ENCODE data around the gene FHIT.
A peak's percentile ranks its signal among the peaks of the same experiment; 100 is the strongest.

Gene FHIT

DNA sequence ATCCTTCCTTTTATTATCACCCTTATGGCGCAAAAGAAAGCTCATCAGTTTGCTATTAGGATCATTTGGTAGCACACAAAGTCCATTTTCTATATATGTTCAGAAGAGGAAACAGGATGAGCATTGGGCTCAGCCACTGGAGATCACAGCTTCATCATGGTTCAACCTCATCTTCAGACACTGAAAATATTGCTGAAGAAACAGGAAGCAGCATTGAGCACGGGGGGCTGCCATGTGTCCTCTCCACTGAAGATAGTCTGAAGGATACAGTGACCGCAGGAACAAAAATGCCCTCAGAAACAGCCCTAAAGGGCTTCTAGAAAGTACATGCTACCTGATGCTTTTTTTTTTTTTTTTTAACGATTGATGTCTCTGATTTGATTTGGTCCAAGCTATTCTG lies 1366.2 kb downstream of the FHIT start:
- no peak for DNase-seq

DNA sequence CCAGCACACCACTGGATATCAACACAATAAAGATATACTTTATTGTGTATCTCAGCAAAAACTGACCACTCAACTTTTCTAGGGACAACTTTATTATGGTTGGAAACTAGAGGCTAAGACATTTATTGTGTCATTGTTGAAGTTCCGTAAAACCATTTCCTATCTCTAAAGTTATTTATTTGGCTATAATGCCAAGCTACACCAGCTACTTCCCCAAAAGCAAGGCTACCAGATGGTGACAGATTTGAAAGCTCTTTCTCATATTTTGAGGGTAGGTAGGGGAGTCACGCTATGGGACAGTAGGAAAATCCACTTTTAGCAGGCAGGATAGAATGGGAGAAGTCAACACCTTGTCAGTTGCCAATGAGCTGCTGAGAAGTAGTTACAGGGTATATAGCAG lies 1366.8 kb downstream of the FHIT start:
- DNase-seq, result no peak

DNA sequence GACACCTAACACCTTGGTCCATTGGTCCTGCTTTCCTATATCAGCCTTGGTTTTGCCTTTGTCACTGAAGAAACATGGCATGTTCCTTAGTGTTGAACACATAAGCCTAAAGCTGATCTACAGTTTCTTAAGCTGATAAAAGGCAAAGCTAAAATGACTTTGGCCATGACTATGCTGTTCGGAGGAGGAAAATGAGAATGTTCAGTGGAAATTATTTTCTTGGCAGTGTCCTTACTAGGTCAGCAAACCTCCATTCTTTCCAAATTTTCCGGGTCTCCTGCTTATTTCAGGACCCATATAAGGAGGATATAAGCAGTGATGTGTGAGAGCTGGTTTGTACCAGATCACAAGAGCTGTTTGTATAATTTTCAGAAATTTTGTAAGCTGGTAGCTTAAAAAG lies 1368.5 kb downstream of the FHIT start:
- DNase-seq, result no peak

DNA sequence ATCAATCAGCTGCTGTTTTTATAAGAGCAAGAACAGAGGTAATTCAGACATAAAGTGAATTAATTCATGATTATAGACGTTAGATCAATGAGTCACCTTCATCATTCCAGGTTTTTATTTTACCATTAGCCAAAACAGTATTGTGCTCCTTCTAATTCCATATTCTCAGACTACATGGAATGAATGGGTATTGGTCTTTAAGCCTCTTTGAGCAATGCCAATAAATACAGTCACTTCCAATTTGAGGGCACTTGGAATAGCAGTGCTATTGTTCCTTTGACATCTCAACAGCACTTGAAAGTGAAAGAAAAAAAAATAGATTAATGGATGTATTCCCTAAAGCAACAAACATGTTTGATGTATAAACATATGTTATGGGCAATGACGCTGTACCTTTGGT lies 1370.5 kb downstream of the FHIT start:
- DNase-seq, result no peak

DNA sequence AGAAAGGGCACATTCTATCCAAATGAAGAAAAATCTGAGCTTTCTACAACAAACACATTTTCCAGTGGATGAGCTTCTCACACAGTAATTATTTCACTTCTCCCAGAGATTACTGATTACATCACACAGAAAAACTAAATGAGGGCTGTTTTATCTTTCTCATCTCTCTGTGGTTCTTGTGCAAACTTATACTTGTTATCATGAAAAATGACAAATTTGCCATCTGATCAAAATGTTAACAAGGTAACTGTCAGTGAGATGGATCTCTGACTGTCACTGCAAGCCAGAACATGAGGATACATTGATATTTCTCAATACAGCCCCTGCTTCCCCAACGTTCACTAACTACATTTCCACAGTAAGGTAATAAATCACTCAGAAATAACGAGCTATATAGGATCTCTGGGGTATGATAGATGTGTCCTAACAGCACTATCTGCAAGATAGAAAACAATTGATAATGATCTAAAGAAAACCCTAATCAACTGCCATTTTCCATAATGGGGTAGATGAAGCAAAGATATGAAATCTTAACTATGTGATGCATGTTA lies 1372.1 kb downstream of the FHIT start:
- no peak for DNase-seq

DNA sequence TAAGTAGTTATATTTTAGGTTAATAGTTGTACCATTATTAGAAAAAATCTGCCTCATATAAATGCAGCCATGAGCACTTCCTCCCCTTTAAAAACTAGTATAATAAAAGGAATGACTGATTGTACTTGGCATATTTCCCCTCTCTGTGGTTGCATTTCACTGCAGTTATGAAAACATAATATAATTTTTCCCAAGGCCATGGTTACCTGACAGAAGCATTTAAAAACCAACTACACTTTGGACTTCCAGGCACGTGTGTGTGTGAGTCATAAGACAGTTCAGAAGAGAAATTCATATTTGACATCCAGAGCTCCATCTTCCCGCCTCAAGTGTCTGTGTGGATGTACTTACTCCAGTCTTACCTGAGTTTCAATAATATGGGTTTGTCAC lies 1373.2 kb downstream of the FHIT start:
- no peak for DNase-seq

DNA sequence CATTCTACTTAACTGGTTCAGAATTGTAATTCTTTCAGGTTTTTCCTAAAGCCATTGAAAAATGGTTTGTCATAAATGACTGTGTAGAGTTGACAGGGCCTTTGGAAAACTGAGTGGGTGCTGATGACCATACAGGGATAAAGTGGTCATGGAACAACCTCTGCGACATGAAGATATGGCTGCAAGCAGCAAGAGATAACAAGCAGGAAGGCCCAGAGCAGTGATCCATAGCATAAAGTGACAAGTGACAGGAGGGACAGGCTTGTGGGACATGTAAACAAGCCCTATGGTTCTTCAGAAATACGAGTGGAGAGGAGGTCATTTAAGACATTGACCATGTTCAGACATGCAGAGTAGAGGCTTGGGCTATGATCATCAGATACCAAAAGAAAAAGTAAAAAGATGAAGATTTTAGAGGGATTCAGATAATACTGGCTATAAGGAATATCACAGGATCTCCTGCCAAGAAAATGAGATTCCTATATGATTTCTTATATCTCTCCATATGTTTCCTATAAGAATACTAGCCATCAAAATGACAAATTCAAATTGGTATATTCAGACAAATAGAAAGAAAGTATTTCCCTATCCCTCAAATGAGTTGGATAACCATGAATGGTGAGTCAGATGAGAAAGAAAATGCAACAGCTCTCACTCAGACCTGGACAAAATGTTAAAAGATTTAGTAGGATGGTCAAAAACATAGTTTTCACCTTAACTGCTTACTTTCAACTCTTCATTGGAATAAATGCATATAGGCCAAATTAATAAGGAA lies 1373.8 kb downstream of the FHIT start:
- DNase-seq, result no peak

DNA sequence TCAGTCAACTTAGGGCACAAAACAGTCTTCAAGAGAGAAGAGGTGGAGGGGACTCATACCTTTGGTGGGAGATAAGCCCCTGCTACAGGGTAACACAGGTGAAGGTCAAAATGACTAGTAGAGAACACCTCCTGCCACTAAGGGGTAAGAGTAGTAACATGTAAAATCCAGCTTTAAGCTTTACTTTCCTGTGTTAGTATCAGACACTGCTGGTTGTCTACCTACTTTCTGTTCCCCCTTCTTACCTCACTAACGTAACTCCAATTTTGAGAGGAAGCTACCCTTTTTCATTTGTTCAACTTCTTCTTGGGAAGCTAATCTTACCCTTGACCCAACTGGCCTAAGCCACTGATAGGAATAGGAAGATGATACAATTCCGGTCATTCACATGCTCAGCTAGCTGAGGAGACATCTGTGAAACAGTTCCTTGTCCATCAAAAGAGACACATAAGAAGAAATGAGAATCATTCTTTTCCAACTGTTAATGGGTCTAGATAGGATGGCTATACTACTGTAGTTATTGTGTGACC lies 1374.7 kb downstream of the FHIT start:
- no peak for DNase-seq

DNA sequence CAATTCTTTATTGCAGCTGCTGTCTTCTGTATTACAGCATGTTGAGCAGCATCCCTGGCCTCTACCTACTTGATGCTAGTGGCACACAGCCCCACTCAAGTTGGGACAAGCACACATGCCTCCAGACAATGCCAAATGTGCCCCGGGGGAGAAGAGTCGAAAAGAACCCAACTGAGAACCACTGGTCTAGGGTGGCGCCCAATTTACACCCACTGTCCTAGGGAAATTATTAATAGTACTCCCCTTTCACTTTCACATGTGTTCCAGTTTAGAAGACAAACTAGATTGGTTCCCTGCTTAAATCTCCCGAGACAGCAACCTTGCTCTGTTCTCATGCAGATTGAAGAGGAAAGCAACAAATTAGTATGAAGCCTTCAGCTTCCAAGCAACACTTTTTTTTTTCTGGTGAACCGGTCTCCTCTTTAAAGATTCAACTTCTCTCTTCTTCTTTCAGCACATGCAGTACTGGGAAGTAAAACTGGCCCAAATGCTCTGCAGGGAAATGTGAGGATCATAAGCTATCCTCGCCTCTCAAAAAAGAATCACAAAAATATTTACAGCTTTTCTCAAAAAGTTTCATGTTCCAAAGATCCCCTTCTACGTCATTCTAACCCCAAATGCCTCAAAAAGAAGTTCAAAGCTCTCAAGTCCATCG lies 1377.5 kb downstream of the FHIT start:
- no peak for DNase-seq

DNA sequence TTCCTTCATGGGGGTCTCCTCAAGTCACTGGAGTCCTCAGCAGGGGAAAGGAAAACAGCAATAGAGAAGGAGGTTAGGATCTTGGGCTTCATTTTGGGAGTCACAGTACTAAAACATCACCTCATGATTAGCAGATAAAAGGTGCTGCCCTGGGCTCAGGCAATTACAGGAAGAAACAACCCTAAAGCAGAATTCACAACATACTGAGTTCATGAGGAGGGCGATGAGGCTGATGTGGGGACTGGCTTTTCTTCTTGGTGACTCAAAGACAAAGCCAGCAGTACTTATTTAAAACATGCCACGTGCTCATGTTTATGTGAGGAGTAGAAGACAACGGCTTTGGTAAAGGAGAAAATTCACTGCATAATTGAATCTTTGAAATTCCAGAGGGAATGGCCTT lies 1379.1 kb downstream of the FHIT start:
- no peak for DNase-seq

DNA sequence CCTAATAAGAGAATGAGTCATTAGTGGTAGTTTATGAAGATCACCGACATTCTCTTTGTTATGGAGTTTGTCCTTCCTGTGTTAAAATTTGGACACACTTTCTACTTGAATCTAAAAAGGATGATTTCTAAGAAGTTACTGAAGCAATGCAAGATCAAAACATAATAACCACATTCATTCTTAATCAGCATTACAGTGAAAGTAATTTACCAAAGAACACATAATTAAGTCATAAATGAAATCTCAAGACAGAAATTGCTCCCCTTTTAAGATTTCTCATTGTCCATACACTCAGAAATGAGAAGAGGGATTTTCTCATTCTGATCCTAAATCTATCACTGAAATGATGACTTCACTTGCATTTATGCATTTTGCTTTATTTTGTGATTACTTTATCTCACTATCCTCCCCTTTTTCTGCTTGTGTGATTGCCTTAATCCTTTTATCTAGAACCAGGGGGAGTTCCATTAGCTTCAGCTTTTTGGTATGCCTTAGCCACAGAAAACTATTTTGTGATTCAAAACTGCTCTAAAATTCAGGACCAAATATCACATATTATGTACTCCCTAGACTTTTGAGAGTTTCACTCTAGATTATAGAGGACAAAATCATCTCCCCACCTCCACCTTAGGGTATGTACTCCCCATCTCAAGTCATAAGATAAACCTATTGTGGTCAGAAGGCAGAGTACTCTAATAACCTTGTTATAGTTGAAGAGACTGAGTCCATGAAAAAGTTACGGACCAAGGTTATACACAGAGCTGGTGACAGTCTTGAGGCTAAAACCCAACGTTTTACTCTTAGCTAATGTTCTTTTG lies 1383.9 kb downstream of the FHIT start:
- no peak for DNase-seq

DNA sequence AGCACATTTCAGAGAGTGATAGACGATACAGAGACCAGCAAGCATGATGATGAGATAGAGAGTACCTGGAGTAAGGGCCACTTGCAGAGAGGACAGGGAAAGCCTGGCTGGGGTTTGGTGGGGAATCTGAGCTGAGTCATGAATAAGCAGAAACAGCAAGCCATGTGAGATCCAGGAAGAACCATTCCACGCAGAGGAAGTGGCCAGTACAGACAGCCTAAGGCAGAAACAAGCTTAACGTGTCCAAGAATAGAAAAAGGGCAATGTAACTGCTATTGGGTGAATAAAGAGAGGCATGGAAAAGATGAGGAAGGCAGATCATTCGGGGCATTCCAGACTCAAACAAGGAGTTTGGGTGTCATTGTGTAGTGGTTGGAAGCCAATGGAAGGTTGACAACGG lies 1385.2 kb downstream of the FHIT start:
- no peak for DNase-seq

DNA sequence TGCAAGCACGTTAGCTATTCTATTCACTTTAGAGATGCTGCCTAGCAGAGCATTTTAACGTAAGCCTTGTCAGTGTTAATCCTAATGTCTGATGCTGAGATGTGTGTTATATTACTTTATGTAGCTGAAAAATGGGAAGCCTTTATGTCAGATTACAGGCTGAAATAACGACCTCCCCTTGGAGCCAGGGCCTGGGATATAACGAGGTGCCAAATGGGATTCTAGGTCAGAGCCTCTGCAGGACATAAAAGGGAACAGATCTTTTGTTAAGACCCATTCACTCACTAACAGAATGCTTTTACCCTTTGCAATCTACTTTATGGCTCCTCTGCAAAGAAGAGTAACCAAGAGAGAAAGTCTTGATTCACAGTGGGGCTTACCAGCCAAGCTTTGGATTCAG lies 1385.9 kb downstream of the FHIT start:
- DNase-seq, result no peak

DNA sequence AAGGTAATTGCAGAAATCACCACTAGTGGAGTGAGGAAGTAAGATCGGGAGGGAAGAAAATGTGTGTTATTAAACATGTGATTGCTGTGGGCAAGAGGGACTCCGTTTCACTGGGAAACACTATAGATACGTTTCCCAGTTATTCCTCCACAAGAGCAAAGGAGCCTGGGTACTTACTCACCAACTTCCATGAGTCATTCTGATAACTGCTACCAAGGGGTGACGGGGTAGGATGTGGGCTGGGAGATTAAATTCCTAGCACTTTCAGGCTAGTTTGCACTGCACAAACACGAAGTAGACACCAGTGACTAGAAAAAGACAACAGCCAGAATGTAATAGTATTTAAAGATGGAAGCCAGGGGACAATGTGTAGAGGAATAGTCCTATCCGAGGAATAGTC lies 1388.6 kb downstream of the FHIT start:
- DNase-seq, result no peak

DNA sequence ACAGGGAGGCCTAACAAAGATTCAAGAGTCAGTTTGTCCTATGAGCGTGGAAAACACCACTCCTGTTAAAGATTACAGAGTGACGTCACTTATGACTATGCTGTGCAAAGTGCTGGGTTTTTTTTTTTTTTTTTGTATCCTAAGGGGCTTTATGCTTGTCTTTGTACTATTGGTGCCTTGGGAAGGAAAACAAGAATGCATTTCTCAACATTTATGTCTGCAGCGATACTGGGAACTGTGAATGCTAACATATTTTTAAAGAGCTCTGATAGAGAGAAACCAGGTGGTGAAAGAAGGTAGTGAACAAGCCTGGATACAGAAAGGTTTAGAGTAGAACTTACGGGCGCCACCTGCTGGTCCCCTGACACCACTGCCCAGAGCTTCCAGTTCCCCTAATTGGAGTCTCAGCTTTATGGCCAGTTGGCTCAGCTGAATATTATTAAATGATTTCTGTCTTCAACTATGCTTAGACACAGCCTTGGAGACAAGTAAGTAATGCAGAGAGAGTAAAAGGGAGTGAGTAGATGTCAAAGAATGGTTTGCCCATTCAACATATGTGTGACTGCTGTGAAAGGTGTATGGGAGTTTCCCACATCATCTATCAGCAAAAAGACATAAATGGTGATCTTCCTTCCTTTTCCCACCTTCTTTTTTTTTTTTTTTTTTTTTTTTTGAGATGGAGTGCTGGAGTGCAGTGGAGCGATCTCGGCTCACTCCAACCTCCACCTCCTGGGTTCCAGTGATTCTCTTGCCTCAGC lies 1393.5 kb downstream of the FHIT start:
- DNase-seq, result peak; percentile 69 to 74

DNA sequence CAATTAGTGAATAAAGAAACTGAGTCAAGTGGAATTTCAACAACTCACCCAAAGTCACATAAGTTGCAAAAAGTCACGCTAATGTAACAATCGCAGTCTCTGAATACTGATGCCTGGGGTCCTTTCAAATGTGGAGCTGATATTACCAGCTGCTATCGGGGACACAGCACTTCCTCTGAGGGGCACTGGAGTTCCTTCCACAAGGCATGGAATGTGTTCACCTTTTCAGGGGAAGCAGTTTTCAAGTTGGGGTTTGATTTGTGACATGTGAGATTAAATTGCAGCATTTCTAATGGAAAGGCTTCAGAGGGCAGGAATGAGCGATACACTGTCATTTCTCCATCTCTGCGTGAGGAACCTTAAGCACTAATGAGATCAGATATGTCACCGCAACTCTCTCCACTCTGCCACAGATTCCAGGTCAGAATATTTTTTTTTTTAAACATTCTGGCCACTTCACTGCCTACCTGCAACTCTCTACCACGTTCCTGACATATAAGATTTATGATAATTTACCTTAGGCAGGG lies 1394.3 kb downstream of the FHIT start:
- DNase-seq, result no peak

DNA sequence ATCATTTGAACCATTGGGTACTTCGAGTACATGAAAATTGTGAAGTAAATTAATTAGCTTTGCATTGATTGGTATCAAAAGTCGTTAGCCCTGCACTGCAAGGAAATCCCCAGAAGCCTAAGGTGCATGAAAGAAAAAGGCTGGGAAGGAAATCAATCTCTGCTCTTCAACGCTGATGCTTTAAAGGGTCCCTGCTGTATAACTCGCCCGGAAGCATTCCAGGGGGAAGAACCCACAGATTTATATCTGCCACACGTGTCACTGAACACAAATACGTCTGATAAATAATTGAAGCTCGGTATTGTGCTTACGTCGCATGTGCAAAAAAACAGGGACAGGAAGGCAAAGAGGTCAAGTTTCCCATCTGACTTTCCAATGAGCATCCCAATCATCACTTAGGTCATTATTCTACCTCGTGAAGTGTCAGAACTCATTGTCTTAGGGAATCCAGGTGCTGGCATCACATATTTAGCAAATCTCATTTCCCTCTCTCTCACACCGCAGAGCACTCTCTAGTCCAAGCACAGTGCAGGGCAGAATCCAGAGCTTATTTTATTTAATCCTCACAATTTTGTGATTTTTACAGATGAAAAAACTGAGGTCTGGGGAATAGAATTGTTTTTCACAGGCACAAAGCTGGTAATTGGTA lies 1397.1 kb downstream of the FHIT start:
- DNase-seq, result no peak

DNA sequence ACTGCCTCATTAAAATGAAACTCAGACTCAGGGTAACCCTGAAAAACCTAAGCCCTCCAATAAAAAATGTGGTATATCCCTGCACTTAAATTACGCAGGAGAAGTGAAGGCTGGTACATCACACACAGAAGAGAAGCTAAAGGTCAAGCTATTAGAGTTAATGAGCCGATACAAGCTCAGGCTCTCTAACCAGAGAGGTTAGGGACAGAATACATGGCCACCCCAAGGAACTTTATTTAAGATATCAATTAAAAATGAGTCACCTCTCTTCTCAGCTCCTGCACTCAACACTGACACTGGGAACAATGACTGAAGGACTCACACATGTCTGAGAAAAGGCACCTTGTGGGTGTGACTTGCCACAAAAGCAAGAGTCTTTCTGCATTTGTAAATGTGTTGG lies 1400.8 kb downstream of the FHIT start:
- no peak for DNase-seq

DNA sequence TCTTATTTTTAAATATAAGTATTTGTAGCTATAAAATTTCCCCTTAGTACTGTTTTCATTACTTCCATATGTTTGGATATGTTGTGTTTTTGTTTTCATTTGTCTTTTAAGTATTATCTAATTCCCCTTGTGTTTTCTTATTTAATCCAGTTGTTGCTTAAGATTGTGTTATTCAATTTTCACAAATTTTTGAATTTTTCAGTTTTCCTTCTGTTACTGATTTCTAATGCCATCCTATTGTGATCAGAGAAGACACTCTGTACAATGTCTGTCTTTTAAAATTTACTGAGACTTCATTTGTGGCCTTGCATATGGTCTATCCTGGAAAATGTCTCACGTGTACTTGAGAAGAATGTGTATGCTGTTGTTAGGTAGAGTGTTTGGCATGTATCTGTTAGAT lies 1405.9 kb downstream of the FHIT start:
- no peak for DNase-seq

DNA sequence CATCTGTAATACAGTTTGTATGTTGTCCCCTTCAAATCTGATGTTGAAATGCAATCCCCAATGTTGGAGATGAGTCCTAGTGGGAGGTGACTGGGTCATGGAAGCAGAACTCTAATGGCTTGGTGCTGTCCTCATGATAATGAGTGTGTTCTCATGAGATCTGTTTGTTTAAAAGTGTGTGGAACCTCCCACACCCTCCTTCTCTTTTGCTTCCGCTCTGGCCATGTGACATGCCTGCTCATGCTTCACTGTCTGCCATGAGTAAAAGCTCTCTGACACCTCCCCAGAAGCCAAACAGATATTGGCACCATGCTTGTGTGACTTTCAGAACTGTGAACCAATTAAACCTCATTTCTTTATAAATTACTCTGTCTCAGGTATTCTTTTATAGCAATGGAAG lies 1407.4 kb downstream of the FHIT start:
- no peak for DNase-seq

DNA sequence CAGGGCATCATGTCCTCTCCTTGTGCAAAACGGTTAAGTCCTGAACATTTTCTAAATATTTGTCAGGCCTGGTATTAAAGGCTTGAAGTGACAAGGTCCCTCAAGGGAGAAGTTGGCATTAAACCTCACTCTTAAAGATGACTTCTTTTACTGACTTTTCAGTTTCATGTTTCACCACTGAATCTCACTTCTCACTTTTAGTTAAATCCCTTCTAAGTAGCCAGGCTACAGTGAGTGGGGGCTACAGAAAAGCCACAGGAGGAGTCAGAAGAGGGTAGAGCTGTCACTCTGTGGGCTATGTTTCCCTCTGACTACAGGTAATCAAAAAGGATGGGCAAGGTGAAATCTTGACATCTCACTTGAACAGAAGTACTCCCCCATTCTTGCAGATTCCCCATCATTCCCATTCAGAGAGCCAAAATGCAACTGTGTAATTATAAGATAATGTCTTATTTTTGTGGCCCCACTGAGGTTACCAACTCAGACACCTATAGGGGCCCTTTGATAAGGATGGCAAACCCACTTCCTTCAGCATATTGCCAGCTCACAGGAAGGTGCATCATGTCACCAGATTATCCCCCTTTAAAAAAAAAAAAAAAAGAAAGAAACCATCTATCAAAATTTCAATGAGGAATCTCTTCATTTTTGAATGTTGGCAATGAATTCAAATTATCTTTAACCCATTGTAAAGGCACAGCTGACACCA lies 1411.3 kb downstream of the FHIT start:
- no peak for DNase-seq

All from activated CD4-positive, alpha-beta T cell treated with anti-CD3 and anti-CD28 coated beads for 4 hours (primary cell).